RWPE1 (cell line): Measurements from ENCODE around the gene PI4KA.

ENCODE experiments used
- CTCF ChIA-PET: fragments of 350-600 bp; sonication (Branson Sonifier 250); formaldehyde crosslinking; extraction: SDS; loops from one replicate; lab custom pipeline; 2021; lab: Yijun Ruan, JAX
- POLR2A ChIA-PET: fragments of 400-600 bp; formaldehyde crosslinking; extraction: SDS; loops from one replicate; lab custom pipeline; 2020; ENCODE audit warnings: antibody characterized with exemption; ENCODE audit not compliant: low non-redundant PET; lab: Yijun Ruan, JAX
- DNase-seq: peaks from one replicate; pipeline ENCODE4 v3.0.0; 2012; ENCODE audit warnings: low spot score
- H3K27ac ChIP-seq: fragments of 450-650 bp; 2 replicates; pipeline ENCODE4 v1.5.1; 2017
- TF ChIP-seq, protein P1 (sequence below): fragments of 450-650 bp; conservative IDR thresholded peaks from 2 replicates; pipeline ENCODE4 v1.5.1; 2017; ENCODE audit warnings: low read depth, mild to moderate bottlenecking

The PI4KA gene

DNA sequence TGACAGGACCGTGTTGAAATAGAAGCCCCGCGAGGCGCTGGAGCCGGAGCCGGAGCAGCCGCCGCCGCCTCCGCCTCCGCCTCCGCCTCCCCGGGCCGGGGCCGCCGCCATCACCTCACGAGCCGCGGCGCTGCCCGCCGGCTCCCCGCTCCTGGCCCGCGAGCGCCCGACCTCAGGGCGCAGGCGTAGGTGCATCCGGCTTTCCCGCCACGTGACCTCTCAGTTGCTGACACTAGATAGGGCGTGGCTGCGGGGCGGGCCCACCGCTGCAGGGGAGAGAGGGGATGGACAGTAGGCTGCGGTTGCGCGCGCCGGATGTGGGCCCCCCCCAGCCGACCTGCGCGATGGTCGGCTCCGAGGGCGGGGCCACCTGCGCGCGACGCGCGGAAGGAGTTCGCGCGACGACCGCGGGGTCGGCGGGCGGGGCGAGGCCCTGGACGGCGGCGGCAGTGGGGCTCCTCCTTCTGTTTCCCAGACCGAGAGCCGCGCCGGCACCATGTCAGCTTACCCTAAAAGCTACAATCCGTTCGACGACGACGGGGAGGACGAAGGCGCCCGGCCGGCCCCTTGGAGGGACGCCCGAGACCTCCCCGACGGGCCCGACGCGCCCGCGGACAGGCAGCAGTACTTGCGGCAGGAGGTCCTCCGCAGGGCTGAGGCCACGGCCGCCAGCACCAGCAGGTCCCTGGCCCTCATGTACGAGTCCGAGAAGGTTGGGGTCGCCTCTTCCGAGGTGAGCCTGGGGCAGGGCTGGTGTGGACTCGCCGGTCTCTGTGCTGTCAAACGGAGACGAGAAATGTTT lies at the start of gene PI4KA, which contains the start of gene SNAP29:
PI4KA (minus strand) TSS at position 197 of the 802 bp plus-strand sequence; CDS start at position 111, 86 bp downstream.
SNAP29 (plus strand) TSS at position 393 of the 802 bp plus-strand sequence; CDS start at position 497, 104 bp downstream.
- POLR2A ChIA-PET: no interaction called here
- TF ChIP-seq, protein P1, sequence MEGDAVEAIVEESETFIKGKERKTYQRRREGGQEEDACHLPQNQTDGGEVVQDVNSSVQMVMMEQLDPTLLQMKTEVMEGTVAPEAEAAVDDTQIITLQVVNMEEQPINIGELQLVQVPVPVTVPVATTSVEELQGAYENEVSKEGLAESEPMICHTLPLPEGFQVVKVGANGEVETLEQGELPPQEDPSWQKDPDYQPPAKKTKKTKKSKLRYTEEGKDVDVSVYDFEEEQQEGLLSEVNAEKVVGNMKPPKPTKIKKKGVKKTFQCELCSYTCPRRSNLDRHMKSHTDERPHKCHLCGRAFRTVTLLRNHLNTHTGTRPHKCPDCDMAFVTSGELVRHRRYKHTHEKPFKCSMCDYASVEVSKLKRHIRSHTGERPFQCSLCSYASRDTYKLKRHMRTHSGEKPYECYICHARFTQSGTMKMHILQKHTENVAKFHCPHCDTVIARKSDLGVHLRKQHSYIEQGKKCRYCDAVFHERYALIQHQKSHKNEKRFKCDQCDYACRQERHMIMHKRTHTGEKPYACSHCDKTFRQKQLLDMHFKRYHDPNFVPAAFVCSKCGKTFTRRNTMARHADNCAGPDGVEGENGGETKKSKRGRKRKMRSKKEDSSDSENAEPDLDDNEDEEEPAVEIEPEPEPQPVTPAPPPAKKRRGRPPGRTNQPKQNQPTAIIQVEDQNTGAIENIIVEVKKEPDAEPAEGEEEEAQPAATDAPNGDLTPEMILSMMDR: no peak
- peak within 1 kb of the TSS; percentile 84 for H3K27ac ChIP-seq
- CTCF ChIA-PET: no interaction called here
- DNase-seq: peak; percentile 94

DNA sequence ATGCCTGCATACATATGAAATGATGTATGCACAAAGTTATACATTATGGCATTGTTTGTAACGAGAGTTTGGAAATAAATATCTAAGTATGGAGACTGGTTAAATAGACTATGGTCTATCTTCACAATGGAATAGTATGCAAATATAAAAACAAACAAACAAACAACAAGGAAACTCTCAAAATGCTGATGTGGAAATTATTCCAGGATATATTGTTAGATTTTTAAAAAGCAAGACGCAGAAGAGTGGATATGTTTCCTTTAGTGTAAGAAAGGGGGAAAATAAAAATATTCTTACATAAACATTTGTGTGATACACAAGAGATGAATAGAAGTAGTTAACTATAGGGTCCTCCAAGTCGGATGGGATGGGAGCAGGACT lies 47.8 kb upstream of the PI4KA start:
- H3K27ac ChIP-seq: no peak overlapping the region
- CTCF ChIA-PET: interaction anchor here (0.6 kb wide), 1 partner anchor 14 kb away, joined by 6 read pairs; no protein-coding TSS in a partner anchor

DNA sequence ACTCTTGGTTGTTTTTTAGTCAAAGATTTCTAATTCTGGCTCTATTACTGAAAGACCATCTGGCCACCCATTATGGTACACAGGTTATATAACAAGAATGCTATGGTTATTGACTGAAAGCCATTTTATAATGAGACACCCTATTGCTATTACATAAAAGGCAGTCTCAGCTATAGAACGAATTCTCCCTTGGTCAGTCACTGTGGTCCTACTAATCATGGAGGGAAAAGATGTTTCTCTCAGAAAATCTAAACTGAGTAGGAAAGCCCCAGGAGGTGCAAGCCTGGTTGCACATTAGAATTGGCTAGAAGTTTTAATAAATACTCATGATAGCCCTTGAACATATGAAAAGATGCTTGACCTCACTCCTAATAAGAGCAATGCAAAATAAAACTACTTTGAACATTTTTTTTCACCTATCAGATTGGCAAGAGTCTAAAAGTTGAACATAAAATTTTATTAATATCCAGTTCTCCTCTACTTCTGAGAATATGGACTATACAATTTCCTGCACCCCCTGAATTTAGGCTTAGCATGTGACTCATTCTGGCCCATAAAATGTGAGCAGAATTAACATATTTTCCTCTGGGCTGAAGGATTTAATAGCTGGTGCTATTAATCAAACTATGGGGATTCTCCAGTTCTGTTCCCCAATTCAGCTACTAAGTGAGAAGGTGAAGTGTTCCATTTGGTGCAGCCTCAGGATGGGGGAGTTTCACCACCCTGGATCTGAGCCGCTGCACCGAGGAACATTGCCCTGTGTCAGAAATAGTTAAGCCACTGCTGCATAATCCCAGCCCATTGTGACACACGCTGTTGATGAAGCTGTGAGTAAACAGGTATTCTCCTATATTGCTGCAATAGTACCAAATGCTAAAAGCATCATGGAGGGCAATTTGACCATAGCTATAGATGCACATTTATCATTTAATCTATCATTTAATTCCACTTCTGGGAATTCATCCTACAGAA lies 47.1 kb upstream of the PI4KA start:
- POLR2A ChIA-PET: no interaction called here
- TF ChIP-seq, protein P1: no peak
- DNase-seq: no peak
- H3K27ac ChIP-seq: peak overlapping the region; percentile 79
- CTCF ChIA-PET: interaction anchor here (0.6 kb wide), 1 partner anchor 13 kb away, joined by 6 read pairs; no protein-coding TSS in a partner anchor

More for the DNA sequence above, 47.8 kb upstream of the PI4KA start:
- POLR2A ChIA-PET: no interaction called here
- no peak for DNase-seq
- TF ChIP-seq, protein P1: no peak

DNA sequence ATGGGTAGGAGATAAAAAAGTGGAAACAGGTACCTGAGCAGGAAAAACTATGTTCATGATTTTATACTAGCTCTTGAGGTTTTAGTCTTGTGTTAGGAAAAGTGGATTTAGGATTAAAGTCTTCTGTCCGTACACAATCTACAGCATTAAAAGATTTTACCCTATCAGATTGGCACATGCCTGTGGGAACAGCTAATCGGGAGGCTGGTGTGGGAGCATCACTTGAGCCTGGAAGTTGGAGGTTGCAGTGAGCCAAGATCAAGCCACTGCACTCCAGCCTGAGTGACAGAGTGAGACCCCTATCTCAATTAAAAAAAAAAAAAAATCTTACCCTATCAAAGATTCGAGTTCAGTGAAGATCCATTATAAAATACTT lies 46.4 kb upstream of the PI4KA start:
- TF ChIP-seq, protein P1: no peak
- peak overlapping the region; percentile 79 for H3K27ac ChIP-seq
- ChIA-PET POLR2A (no interaction called here), CTCF (no interaction called here)
- DNase-seq: no peak

DNA sequence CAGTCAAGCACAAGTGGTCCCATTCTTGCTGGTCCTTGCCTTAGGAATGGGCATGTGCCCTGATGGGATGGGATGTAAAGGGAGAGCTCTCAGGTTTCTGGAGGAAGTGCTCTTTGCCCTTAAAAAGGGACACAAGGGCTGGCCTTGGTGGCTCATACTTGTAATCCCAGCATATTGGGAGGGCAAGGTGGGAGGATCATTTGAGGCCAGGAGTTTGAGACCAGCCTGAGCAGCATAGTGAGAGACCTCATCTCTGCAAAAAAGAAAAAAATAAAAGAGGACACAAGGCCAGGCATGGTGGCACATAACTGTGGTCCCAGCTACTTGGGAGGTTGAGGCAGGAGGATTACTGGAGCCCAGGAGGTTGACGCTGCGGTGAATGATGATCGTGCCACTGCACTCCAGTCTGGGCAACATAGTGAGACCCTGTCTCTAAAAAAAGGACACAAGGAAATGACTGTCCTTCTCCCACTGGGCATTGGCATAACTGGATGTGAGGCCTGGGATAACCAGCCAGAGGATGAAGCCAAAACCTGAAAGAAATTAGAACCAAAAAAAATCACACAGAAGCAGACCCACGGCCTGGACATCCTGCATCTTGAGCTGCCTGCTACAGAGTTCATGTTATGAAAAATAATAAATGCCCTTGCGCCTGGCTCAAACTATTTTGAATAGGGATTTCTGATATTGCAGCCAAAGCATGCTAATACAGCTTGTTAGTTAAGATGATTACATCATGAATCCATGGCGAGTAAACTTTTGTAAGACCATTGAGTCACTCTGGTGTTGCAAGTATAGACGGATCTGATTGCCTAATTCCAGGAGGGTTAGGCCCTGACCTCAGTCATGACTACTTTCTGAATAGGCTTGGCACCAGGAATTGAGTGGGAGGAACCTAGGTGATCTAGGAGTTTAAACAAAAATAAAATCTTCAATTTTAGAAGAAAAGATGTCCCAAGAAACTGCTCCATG lies 45.7 kb upstream of the PI4KA start:
- POLR2A ChIA-PET: no interaction called here
- CTCF ChIA-PET: no interaction called here

More for the DNA sequence above, 45.7 kb upstream of the PI4KA start:
- peak overlapping the region; percentile 84 for H3K27ac ChIP-seq
- TF ChIP-seq, protein P1: no peak
- DNase-seq: peak; percentile 89
